ENCODE measurements around the gene SEPSECS. TPM values are rescaled to one million over a fixed set of nuclear protein-coding genes. Genes with fewer than 3 reads are reported as not detected.
A peak's percentile ranks its signal among the peaks of the same experiment; 100 is the strongest.

The SEPSECS gene
- total and polyA plus RNA-seq, 2 of the 8 experiments (the other 6 are each of a cell fraction or from before 2014, with no cell fraction given), result 1.9 to 4.1 TPM

DNA sequence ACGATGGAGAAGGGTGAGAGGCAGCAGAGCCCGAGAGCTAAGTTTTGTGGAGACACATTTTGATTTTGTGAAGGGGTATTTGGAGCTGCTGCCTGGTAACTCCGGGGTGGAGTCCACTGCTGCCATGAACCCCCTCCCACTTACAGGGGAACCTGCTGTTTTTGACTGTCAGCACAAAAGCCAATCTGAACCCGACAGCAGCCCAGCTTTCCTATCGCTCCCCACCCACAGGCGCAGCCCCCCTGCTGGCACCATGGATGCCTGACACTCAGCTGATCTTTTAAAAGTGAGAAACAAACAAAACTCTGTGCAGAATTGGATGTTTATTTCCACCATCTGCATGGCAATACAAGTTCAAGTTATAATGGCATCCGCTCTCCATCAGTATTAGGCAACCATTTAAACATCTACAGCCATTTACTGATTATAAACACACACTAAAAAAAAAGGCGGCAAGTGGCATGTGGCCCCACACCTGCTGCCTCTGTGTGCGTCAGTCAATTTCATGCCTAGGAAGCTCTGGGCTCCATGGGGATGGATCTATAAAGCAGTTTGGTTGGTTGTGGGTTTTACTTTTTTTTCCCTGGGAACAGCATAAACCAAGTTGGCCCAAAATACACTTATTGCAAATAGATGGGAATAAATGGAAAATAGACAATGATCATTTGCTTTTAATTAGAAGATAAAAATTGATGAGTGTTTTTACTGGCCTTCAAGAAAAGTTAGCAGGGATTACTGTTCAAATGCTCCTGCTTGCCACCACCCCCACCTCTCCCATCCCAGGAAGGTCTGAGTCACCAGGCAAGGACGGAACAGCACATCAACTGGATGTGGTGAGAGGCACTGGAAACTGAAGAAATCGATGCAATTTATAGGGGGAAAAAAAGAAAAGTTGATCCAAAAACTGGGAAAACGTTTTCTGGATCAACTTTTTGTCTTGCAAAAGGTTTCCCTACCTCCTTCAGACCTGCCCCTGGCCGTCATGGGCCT lies 46.0 kb downstream of the SEPSECS start:
- Histone ChIP-seq H2BK12ac (ENCODE audit: low read depth, low read length) (no peak overlapping the region), H2AFZ (ENCODE audit: low read length) (no peak overlapping the region), H3K27ac (ENCODE audit: low read depth, low read length) (no peak overlapping the region), H3K27me3 (replicated peaks in 1 of 4; ENCODE audit: control insufficient read depth in 3 of 4, extremely low read depth in 1 of 4, insufficient read depth in 3 of 4, low read length in 3 of 4) (no peaks in the 10 kb centered on the region), H3K36me3 (ENCODE audit: control insufficient read depth in 2 of 4, insufficient read depth in 4 of 4, low read length in 3 of 4) (no peaks in the 10 kb centered on the region), H3K4me2 (ENCODE audit: insufficient read depth in 1 of 2, low read depth in 2 of 2, low read length in 2 of 2) (no peak overlapping the region), H2BK20ac (ENCODE audit: low read length) (no peak overlapping the region), H3K4me1 (replicated peaks in 1 of 4; ENCODE audit: control insufficient read depth in 3 of 4, insufficient read depth in 4 of 4, low read length in 3 of 4) (no peaks in the 10 kb centered on the region), H3K4me3 (ENCODE audit: extremely low read depth in 1 of 4, insufficient read depth in 2 of 4, low read depth in 3 of 4, low read length in 4 of 4) (no peak overlapping the region), H3K18ac (ENCODE audit: extremely low read depth, low read length) (no peak overlapping the region), H3K9me3 (ENCODE audit: insufficient read depth in 2 of 2, low read depth in 1 of 2, low read length in 1 of 2) (no peaks in the 10 kb centered on the region), H2BK120ac (replicated peaks; ENCODE audit: low read depth, low read length) (no peak overlapping the region), H3K14ac (ENCODE audit: insufficient read length) (no peak overlapping the region), H3K4ac (replicated peaks; ENCODE audit: insufficient read length, low read depth, low read length) (no peak overlapping the region), H3K79me2 (ENCODE audit: control insufficient read depth in 1 of 2, insufficient read depth in 2 of 2, low read length in 2 of 2) (no peaks in the 10 kb centered on the region), H3K79me1 (ENCODE audit: low read depth, low read length) (no peaks in the 10 kb centered on the region), H4K91ac (replicated peaks; ENCODE audit: insufficient read length, low read length) (no peak overlapping the region), H4K5ac (ENCODE audit: insufficient read length, low read depth, low read length) (no peak overlapping the region), H2BK5ac (ENCODE audit: low read depth, low read length) (no peak overlapping the region), H2AK5ac (ENCODE audit: low read depth, low read length) (no peak overlapping the region), H3K56ac (replicated peaks; ENCODE audit: insufficient read length, low read depth, low read length) (no peak overlapping the region), H3K9ac (replicated peaks in 1 of 4; ENCODE audit: extremely low read depth in 1 of 4, low read depth in 3 of 4, low read length in 3 of 4) (no peak overlapping the region), H3K23me2 (ENCODE audit: low read depth, low read length) (no peaks in the 10 kb centered on the region), H3K23ac (ENCODE audit: insufficient read length) (no peak overlapping the region), H4K8ac (ENCODE audit: extremely low read depth, insufficient read depth, low read length) (no peak overlapping the region), H2BK15ac (ENCODE audit: low read length) (no peak overlapping the region), H4K20me1 (replicated peaks in 1 of 2; ENCODE audit: control insufficient read depth in 1 of 2, insufficient read depth in 2 of 2, low read length in 2 of 2) (no peaks in the 10 kb centered on the region)
- no peak for FAIRE-seq
- POLR2A ChIA-PET (ENCODE audit: partially characterized antibody), result no interaction called here
- TF ChIP-seq MAFK (IDR thresholded peaks at IDR 0.05; ENCODE audit: low read depth, low read length) (no peak), ASH2L (IDR thresholded peaks at IDR 0.05; ENCODE audit: low read length) (no peak), HDAC2 (IDR thresholded peaks at IDR 0.05; ENCODE audit: borderline replicate concordance in 1 of 2, low read depth in 2 of 2, low read length in 2 of 2) (no peak), KDM1A (IDR thresholded peaks at IDR 0.05; ENCODE audit: borderline replicate concordance, low read length) (no peak), KDM5A (IDR thresholded peaks at IDR 0.05; ENCODE audit: low read length) (no peak), KDM4A (IDR thresholded peaks at IDR 0.05; ENCODE audit: low read depth, low read length, severe bottlenecking) (no peak), FOSL1 (IDR thresholded peaks at IDR 0.05; ENCODE audit: insufficient read depth, low read depth, low read length) (no peak), TAF7 (optimal IDR thresholded peaks at IDR 0.05; ENCODE audit: borderline replicate concordance, low read depth, low read length) (no peak)
- TF ChIP-seq, protein P1, sequence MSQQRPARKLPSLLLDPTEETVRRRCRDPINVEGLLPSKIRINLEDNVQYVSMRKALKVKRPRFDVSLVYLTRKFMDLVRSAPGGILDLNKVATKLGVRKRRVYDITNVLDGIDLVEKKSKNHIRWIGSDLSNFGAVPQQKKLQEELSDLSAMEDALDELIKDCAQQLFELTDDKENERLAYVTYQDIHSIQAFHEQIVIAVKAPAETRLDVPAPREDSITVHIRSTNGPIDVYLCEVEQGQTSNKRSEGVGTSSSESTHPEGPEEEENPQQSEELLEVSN (IDR thresholded peaks at IDR 0.05), result peak; percentile 83; the same call in 1 of the 2 replicates
- TF ChIP-seq, protein P2, sequence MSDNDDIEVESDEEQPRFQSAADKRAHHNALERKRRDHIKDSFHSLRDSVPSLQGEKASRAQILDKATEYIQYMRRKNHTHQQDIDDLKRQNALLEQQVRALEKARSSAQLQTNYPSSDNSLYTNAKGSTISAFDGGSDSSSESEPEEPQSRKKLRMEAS (IDR thresholded peaks at IDR 0.05), result peak; percentile 41; the same call in 1 of the 2 replicates
- CTCF ChIA-PET (ENCODE audit: partially characterized antibody), result interaction anchor here (0.6 to 1.4 kb wide), 3 partner anchors 8 to 80 kb away, joined by 3 read pairs; no protein-coding TSS in a partner anchor
- WGBS, 2 experiments (ENCODE audit: extremely low coverage in 1 of 2, insufficient coverage in 1 of 2, insufficient read length in 1 of 2, insufficient replicate concordance in 2 of 2, low coverage in 1 of 2, low lambda C conversion rate in 2 of 2, missing lambda C conversion rate in 1 of 2), result 82% methylated on average over 13 of the region's 13 CpGs; no CpG with 5 or more reads in 1 of the 2 experiments
- no peak for DNase-seq (ENCODE audit: low read depth in 1 of 2, low spot score in 2 of 2)

All from H1 (cell line).